MM.1S (cell line): ENCODE results near the gene WNT3.
"Not testable (repeated sequence)": the region's sequence is repeated elsewhere in the genome, so short reads cannot be mapped to it uniquely, and the experiment has no call there.

Experiments used
- DNase-seq: peaks from one replicate; pipeline ENCODE4 v3.0.0-alpha.2; 2015
- H2AFZ ChIP-seq: fragments of 300-600 bp; sonication (generic); 2 replicates; pipeline ENCODE4 v1.6.0; 2016; ENCODE audit warnings: antibody characterized with exemption, low read length
- H3F3A ChIP-seq: fragments of 300-600 bp; sonication (generic); 2 replicates; pipeline ENCODE4 v1.6.1; 2016; ENCODE audit warnings: mild to moderate bottlenecking, antibody characterized with exemption, low read length, moderate library complexity, mixed read lengths; ENCODE audit not compliant: insufficient read depth
- H3K27ac ChIP-seq: fragments of 300-600 bp; sonication (generic); 2 replicates; pipeline ENCODE4 v1.5.1; 2016; ENCODE audit warnings: mild to moderate bottlenecking, low read length
- H3K27me3 ChIP-seq: fragments of 300-600 bp; sonication (generic); replicated peaks from 2 replicates; pipeline ENCODE4 v1.6.0; 2016; ENCODE audit warnings: low read length; ENCODE audit not compliant: insufficient read depth
- H3K36me3 ChIP-seq: fragments of 300-600 bp; sonication (generic); replicated peaks from 2 replicates; pipeline ENCODE4 v1.6.1; 2016; ENCODE audit warnings: mild to moderate bottlenecking, low read length, mixed read lengths; ENCODE audit not compliant: insufficient read depth
- H3K4me1 ChIP-seq: fragments of 300-600 bp; sonication (generic); 2 replicates; pipeline ENCODE4 v1.6.1; 2016; ENCODE audit warnings: low read length, mixed read lengths
- H3K4me2 ChIP-seq: fragments of 300-600 bp; sonication (generic); 2 replicates; pipeline ENCODE4 v1.6.0; 2016; ENCODE audit warnings: low read depth, low read length
- H3K4me3 ChIP-seq: fragments of 300-600 bp; sonication (generic); 2 replicates; pipeline ENCODE4 v1.5.1; 2016; ENCODE audit warnings: low read length, mixed read lengths
- H3K79me2 ChIP-seq: fragments of 300-600 bp; sonication (generic); 2 replicates; pipeline ENCODE4 v1.6.1; 2016; ENCODE audit warnings: mixed run types, low read length, mixed read lengths
- H3K9ac ChIP-seq: fragments of 300-600 bp; sonication (generic); 2 replicates; pipeline ENCODE4 v1.6.1; 2016; ENCODE audit warnings: low read length, mixed read lengths
- H3K9me2 ChIP-seq: fragments of 300-600 bp; sonication (generic); replicated peaks from 2 replicates; pipeline ENCODE4 v1.6.1; 2016; ENCODE audit warnings: mild to moderate bottlenecking, low read length, mixed read lengths; ENCODE audit not compliant: insufficient read depth
- H3K9me3 ChIP-seq: fragments of 300-600 bp; sonication (generic); replicated peaks from 2 replicates; pipeline ENCODE4 v1.6.1; 2016; ENCODE audit warnings: mild to moderate bottlenecking, low read length, mixed read lengths; ENCODE audit not compliant: insufficient read depth
- H4K20me1 ChIP-seq: fragments of 300-600 bp; sonication (generic); 2 replicates; pipeline ENCODE4 v1.6.1; 2016; ENCODE audit warnings: mild to moderate bottlenecking, low read length, moderate library complexity, mixed read lengths; ENCODE audit not compliant: insufficient read depth
- CTCF ChIP-seq: fragments of 300-600 bp; sonication (generic); IDR thresholded peaks from 2 replicates; pipeline ENCODE4 v1.5.1; 2016; ENCODE audit warnings: antibody characterized with exemption, low read length, mixed read lengths
- EZH2 ChIP-seq: fragments of 300-600 bp; sonication (generic); optimal IDR thresholded peaks from 2 replicates; pipeline ENCODE3; 2017; ENCODE audit warnings: low read depth, mild to moderate bottlenecking, antibody characterized with exemption, low read length, mixed read lengths
- EZH2phosphoT487 ChIP-seq: fragments of 300-600 bp; sonication (generic); IDR thresholded peaks from 2 replicates; pipeline ENCODE4 v1.6.1; 2018; ENCODE audit warnings: antibody characterized with exemption, low read length

Gene WNT3

DNA sequence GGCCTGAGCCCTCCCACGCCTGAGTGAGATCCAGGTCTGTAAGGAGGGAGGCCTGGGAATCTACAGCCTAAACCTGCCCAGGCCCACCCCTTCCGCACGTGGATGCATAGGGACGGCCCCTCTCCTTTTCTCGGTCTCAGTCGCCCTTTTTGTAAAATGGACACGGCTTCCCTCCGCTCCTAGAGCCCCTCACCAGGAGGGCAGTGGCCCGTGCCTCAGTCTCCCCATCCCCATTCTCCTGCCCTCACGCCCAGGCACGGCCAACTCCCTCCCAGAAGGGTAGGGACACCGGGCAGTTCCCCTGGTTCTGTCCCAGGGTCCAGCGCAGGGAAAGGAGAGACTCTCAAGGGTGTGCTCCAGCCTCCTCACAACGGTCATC, 48.1 kb downstream of the WNT3 start:
- Histone ChIP-seq H3K4me3 (no peak overlapping the region), H3K36me3 (no peaks in the 10 kb centered on the region), H3K79me2 (no peaks in the 10 kb centered on the region), H3K27me3 (peaks cover 46% of the 10 kb centered on the region), H4K20me1 (no peaks in the 10 kb centered on the region), H3K9me2 (no peaks in the 10 kb centered on the region), H2AFZ (no peak overlapping the region), H3K27ac (no peak overlapping the region), H3K4me1 (0 out of 2 replicates have a peak, but pooled peaks cover 5% of the 10 kb centered on the region), H3K9ac (no peak overlapping the region), H3K4me2 (peak overlapping the region; percentile 43), H3F3A (no peaks in the 10 kb centered on the region), H3K9me3 (no peaks in the 10 kb centered on the region)
- DNase-seq: no peak
- TF ChIP-seq EZH2: no peak
- no peak for TF ChIP-seq CTCF
- no peak for TF ChIP-seq EZH2phosphoT487

GRCh38 chr17:46769531-46770438, 48.7 kb downstream of the WNT3 start:
- Histone ChIP-seq H3K9me2 (no peaks in the 10 kb centered on the region), H3K27ac (no peak overlapping the region), H3F3A (no peaks in the 10 kb centered on the region), H3K9me3 (no peaks in the 10 kb centered on the region), H3K4me2 (no peak overlapping the region), H3K9ac (no peak overlapping the region), H3K79me2 (no peaks in the 10 kb centered on the region), H3K4me3 (no peak overlapping the region), H3K4me1 (0 out of 2 replicates have a peak, but pooled peaks cover 5% of the 10 kb centered on the region), H2AFZ (no peak overlapping the region), H4K20me1 (no peaks in the 10 kb centered on the region), H3K36me3 (no peaks in the 10 kb centered on the region), H3K27me3 (peaks cover 41% of the 10 kb centered on the region)
- no peak for TF ChIP-seq EZH2phosphoT487
- no peak for TF ChIP-seq CTCF
- no peak for TF ChIP-seq EZH2
- DNase-seq: no peak

DNA sequence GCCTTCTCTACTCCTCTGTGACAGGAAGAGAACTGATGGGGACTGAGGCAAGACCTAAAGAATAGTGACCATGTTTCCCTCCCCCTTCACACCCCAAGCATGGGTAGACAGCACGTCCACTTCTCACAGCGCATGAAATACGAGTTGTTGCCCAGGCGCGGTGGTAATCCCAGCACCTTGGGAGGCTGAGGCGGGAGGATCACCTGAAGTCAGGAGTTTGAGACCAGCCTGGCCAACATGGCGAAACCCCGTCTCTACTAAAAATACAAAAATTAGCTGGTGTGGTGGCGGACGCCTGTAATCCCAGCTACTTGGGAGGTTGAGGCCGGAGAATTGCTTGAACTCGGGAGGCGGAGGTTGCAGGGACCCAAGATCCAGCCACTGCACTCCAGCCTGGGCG, 49.6 kb downstream of the WNT3 start:
- H3K4me3 ChIP-seq, H4K20me1 ChIP-seq, H3K27ac ChIP-seq, H3K9me3 ChIP-seq, H3K9me2 ChIP-seq, H2AFZ ChIP-seq, H3K4me1 ChIP-seq, H3K9ac ChIP-seq, H3K4me2 ChIP-seq, DNase-seq, H3K79me2 ChIP-seq, H3K36me3 ChIP-seq, H3F3A ChIP-seq: not testable (repeated sequence)
- H3K27me3 ChIP-seq: peaks cover 38% of the 10 kb centered on the region

DNA sequence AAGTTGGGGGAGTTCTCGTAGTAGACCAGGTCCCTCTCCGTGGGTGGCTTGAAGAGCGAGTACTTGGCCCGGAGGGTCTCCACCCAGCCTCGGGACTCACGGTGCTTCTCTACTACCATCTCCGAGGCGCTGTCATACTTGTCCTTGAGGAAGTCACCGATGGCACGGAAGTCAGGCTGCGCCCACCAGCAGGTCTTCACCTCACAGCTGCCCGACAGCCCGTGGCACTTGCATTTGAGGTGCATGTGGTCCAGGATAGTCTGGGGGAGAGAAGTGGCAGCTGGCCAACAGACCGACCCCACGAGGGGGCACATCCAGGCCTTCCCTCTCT, 50.0 kb downstream of the WNT3 start:
- no peak overlapping the region for H3K4me3 ChIP-seq
- no peak overlapping the region for H2AFZ ChIP-seq
- H3F3A ChIP-seq: no peaks in the 10 kb centered on the region
- TF ChIP-seq EZH2phosphoT487: no peak
- no peak for TF ChIP-seq EZH2
- TF ChIP-seq CTCF: no peak
- H3K4me2 ChIP-seq: no peak overlapping the region
- H3K9me2 ChIP-seq: no peaks in the 10 kb centered on the region
- no peaks in the 10 kb centered on the region for H4K20me1 ChIP-seq
- no peak overlapping the region for H3K27ac ChIP-seq
- H3K9me3 ChIP-seq: no peaks in the 10 kb centered on the region
- H3K79me2 ChIP-seq: no peaks in the 10 kb centered on the region
- H3K9ac ChIP-seq: no peak overlapping the region
- peaks cover 35% of the 10 kb centered on the region for H3K27me3 ChIP-seq
- 0 out of 2 replicates have a peak, but pooled peaks cover 5% of the 10 kb centered on the region for H3K4me1 ChIP-seq
- no peak for DNase-seq
- no peaks in the 10 kb centered on the region for H3K36me3 ChIP-seq
